Stimulated activated CD4-positive, alpha-beta T cell treated with anti-CD3 and anti-CD28 coated beads, Interleukin-12 subunit alpha, Interleukin-12 subunit beta, amount 100 ng/mL, for 24 hours (primary cell): ENCODE measurements around the gene RAB31.
A peak's percentile ranks its signal among the peaks of the same experiment; 100 is the strongest.

Experiments used
- DNase-seq, 2 experiments: peaks; one replicate each; pipeline ENCODE4 v3.0.0-alpha.2; 2020; ENCODE audit warnings: low read depth in 2 of 2

Gene RAB31

GRCh38 chr18:9790261-9790660, 82.2 kb downstream of the RAB31 start:
- no peak for DNase-seq

GRCh38 chr18:9791991-9792390, 83.9 kb downstream of the RAB31 start:
- DNase-seq: no peak

GRCh38 chr18:9792565-9793245, 84.6 kb downstream of the RAB31 start:
- DNase-seq: peak in 1 of 2 experiments; percentile 18

GRCh38 chr18:9796011-9796410, 87.9 kb downstream of the RAB31 start:
- DNase-seq: no peak

GRCh38 chr18:9796935-9797549, 88.9 kb downstream of the RAB31 start:
- no peak for DNase-seq

GRCh38 chr18:9802175-9803062, 94.3 kb downstream of the RAB31 start:
- DNase-seq: no peak

GRCh38 chr18:9803063-9803697, 95.1 kb downstream of the RAB31 start:
- DNase-seq: no peak

- DNase-seq: no peak
These were observed 95.8 kb downstream of the RAB31 start for GRCh38 chr18:9803698-9804516.

- DNase-seq: no peak
These were observed 96.5 kb downstream of the RAB31 start for GRCh38 chr18:9804517-9805104.

- DNase-seq: no peak
These were observed 98.8 kb downstream of the RAB31 start for GRCh38 chr18:9806905-9807304.

GRCh38 chr18:9808295-9809241, 100.5 kb downstream of the RAB31 start:
- no peak for DNase-seq

- no peak for DNase-seq
These were observed 101.6 kb downstream of the RAB31 start for GRCh38 chr18:9809697-9810096.

- DNase-seq: no peak
These were observed 102.2 kb downstream of the RAB31 start for GRCh38 chr18:9810299-9810698.

- no peak for DNase-seq
These were observed 103.0 kb downstream of the RAB31 start for GRCh38 chr18:9810994-9811705.

- DNase-seq: no peak
These were observed 103.9 kb downstream of the RAB31 start for GRCh38 chr18:9811978-9812377.

- DNase-seq: no peak
These were observed 106.3 kb downstream of the RAB31 start for GRCh38 chr18:9814431-9814830.

GRCh38 chr18:9817286-9817685, 109.2 kb downstream of the RAB31 start:
- DNase-seq: no peak

GRCh38 chr18:9817725-9818422, 109.8 kb downstream of the RAB31 start:
- no peak for DNase-seq

GRCh38 chr18:9818423-9818734, 110.3 kb downstream of the RAB31 start:
- no peak for DNase-seq
